Hepatocyte (in vitro differentiated cells): ENCODE data around the gene DOCK8.

Source experiments
- EZH2 ChIP-seq: fragments of 200-600 bp; sonication (generic); IDR thresholded peaks from 2 replicates; pipeline ENCODE4 v1.6.1; 2016; ENCODE audit warnings: antibody characterized with exemption, mild to moderate bottlenecking, borderline replicate concordance
- TF ChIP-seq, protein P1 (sequence below): fragments of 200-600 bp; sonication (generic); IDR thresholded peaks from 2 replicates; pipeline ENCODE4 v1.5.1; 2016; ENCODE audit warnings: antibody characterized with exemption, mild to moderate bottlenecking; ENCODE audit not compliant: poor library complexity

GRCh38 chr9:214351-214647, 366 bp upstream of the DOCK8 start:
- TF ChIP-seq, protein P1, sequence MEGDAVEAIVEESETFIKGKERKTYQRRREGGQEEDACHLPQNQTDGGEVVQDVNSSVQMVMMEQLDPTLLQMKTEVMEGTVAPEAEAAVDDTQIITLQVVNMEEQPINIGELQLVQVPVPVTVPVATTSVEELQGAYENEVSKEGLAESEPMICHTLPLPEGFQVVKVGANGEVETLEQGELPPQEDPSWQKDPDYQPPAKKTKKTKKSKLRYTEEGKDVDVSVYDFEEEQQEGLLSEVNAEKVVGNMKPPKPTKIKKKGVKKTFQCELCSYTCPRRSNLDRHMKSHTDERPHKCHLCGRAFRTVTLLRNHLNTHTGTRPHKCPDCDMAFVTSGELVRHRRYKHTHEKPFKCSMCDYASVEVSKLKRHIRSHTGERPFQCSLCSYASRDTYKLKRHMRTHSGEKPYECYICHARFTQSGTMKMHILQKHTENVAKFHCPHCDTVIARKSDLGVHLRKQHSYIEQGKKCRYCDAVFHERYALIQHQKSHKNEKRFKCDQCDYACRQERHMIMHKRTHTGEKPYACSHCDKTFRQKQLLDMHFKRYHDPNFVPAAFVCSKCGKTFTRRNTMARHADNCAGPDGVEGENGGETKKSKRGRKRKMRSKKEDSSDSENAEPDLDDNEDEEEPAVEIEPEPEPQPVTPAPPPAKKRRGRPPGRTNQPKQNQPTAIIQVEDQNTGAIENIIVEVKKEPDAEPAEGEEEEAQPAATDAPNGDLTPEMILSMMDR = no peak
- TF ChIP-seq EZH2 = no peak
